Measurements from ENCODE around the gene MOB3B. TPM values are rescaled to one million over a fixed set of nuclear protein-coding genes. Genes with fewer than 3 reads are reported as not detected.

MOB3B gene
- total RNA-seq: 1 to 10 TPM; 6.7 to 8.6 TPM

GRCh38 chr9:27529316-27530278 is at the start of gene MOB3B:
MOB3B (minus strand) TSS chr9:27529814; CDS start chr9:27455550, 74,264 bp downstream.

GRCh38 chr9:27572918-27573633 is 43.5 kb upstream of the MOB3B start, which contains the start of gene C9orf72:
C9orf72 (minus strand) TSS chr9:27573481; CDS start chr9:27567120, 6,361 bp downstream.

GRCh38 chr9:27524236-27524635 is 5.4 kb downstream of the MOB3B start, which contains the start of gene IFNK:
IFNK (plus strand) TSS chr9:27524290; CDS start chr9:27524337, 47 bp downstream.

GRCh38 chr9:27297050-27297449 is 232.6 kb downstream of the MOB3B start, which contains the start of gene EQTN:
EQTN (minus strand) TSS chr9:27297150; CDS start chr9:27297055, 95 bp downstream.

Other genes starting within 250 kb of the MOB3B start
- under 1 TPM in 1 of 2 donors, not detected in 1; 0.34 TPM for gene EQTN, start 232.7 kb downstream of the MOB3B start, total RNA-seq
- not detected for gene IFNK, start 5.5 kb downstream of the MOB3B start, total RNA-seq
- 10 to 100 TPM; 11.4 to 12.7 TPM for gene C9orf72, start 43.7 kb upstream of the MOB3B start, total RNA-seq

All from melanocyte of skin (primary cell).